Measurements from ENCODE around the gene ANKS3. TPM values are rescaled to one million over a fixed set of nuclear protein-coding genes. Genes with fewer than 3 reads are reported as not detected.

The ANKS3 gene
- total RNA-seq, result 10.4 and 16.0 TPM in 2 replicates

GRCh38 chr16:4734063-4734729 is at the start of gene ANKS3, which contains the start of gene DNAAF8:
ANKS3 (minus strand) TSS chr16:4734271; CDS start chr16:4730149, 4,122 bp downstream.
DNAAF8 (plus strand) TSS chr16:4734537; CDS start chr16:4736515, 1,978 bp downstream.

DNA sequence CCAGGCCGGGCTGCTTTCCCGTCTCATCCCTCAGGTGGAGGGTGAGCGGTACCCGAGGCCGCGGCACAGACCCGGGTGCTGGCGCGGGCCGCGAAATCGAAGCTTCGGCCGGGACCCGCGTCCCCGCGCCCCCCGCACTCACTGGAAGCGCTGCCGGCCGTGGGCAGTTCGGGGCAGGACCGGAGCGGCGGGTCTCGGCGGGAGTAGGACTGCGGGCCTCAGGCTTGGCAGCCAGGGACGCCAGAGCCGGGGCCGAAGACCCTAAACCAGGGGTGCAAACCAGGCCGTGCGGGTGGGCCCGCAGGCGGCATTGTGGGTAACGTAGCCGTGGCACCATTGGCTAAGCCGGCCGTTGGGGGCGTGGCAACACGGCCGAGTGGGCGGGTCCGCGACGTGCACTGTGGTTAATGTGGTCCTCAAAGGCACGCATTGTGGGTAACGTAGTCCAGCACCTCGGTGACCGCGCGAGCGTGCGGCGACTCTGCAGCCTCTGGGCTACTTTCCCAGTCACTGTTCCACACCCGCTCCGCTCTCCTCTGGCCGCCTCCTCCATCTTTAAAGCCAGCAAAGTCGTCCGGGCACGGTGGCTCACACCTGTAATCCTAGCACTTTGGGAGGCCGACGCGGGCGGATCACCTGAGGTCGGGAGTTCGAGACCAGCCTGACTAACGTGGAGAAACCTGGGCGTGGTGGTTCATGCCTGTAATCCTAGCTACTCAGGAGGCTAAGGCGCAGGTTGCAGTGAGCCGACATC is 33.0 kb upstream of the ANKS3 start, which contains the start of gene ZNF500:
ZNF500 (minus strand) TSS at position 288 of the 754 bp plus-strand sequence. CDS start 1,184 bp downstream, outside the sequence.

DNA sequence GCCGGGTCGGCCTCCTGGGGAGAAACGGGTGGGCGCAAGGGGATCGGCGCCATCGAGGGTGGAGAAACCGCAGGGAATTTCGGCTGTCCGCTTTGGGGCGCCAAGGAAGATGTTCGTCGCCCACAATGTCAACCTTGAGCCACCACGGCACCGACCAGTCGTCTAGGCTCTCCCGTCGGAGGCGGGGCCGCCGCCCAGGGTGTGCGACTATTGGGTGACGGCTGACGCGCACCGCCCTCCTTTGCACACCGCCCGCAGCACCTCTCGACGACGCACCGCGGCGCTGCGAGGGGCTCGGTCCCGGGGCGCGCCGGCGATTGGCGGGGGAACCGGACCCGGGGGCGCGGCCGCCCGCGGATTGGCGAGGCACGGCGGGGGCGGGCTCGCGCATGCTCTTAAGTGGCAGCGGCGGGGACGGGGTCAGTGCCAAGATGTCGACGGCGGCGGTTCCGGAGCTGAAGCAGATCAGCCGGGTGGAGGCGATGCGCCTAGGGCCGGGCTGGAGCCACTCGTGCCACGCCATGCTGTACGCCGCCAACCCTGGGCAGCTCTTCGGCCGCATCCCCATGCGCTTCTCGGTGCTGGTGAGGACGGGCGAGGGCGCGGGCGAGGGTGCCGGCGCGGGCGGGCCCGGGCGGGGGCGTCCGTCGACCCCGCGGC is 40.6 kb downstream of the ANKS3 start, which contains the start of gene NUDT16L1:
NUDT16L1 (plus strand) TSS at position 267 of the 660 bp plus-strand sequence; CDS start at position 432, 165 bp downstream.

Other genes starting within 250 kb of the ANKS3 start
- gene CDIP1, start 195.5 kb downstream of the ANKS3 start, total RNA-seq, result 16.5 and 18.2 TPM in 2 replicates
- gene C16orf96, start 177.9 kb downstream of the ANKS3 start, total RNA-seq, result 0.09 TPM in 1 of 2 replicates, not detected in the other
- gene UBALD1, start 119.4 kb downstream of the ANKS3 start, total RNA-seq, result 14.2 and 15.4 TPM in 2 replicates
- 23.9 and 31.6 TPM in 2 replicates for gene MGRN1, start 109.4 kb downstream of the ANKS3 start, total RNA-seq
- gene NUDT16L1, start 40.7 kb downstream of the ANKS3 start, total RNA-seq, result 22.4 and 24.9 TPM in 2 replicates
- 0.09 and 5.1 TPM in 2 replicates for gene DNAAF8, start 266 bp upstream of the ANKS3 start, total RNA-seq
- gene ZNF500, start 32.9 kb upstream of the ANKS3 start, total RNA-seq, result 6.0 and 9.5 TPM in 2 replicates
- gene SEPTIN12, start 54.1 kb upstream of the ANKS3 start, total RNA-seq, result not detected in 2 replicates
- gene SMIM22, start 61.1 kb upstream of the ANKS3 start, total RNA-seq, result not detected in 2 replicates
- 15.2 and 42.6 TPM in 2 replicates for gene ROGDI, start 68.4 kb upstream of the ANKS3 start, total RNA-seq
- gene GLYR1, start 113.0 kb upstream of the ANKS3 start, total RNA-seq, result 23.7 and 31.3 TPM in 2 replicates
- 26.7 and 33.5 TPM in 2 replicates for gene UBN1, start 113.2 kb upstream of the ANKS3 start, total RNA-seq
- gene PPL, start 202.9 kb upstream of the ANKS3 start, total RNA-seq, result 13.3 and 49.7 TPM in 2 replicates
- under 0.01 and 0.47 TPM in 2 replicates for gene SEC14L5, start 224.1 kb upstream of the ANKS3 start, total RNA-seq

All from pericardium fibroblast (primary cell).